Measurements from ENCODE around the gene TDRD1.

DNA sequence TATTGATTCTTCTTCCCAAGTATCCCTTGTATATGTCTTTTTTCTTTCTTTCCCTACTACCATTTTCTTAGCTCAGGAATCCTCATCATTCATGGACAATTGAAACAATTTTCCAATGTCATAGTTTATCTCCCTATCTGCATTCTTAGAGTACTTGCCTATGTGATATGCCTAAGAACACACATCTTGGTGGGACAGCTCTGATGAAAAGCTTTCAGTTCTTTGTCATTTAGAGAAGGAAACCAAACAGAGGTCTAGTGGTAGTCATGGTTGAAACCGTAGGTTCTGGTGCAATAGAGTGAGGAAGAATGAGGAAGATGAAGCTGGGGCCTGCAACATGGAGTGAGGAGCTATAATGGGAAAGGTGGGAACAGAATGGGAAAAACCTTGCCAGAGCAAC lies 28.2 kb downstream of the TDRD1 start:
- TF ChIP-seq PATZ1 (CRISPR knock-in tag; IDR thresholded peaks at IDR 0.05; ENCODE audit: borderline replicate concordance) (no peak), TOX (CRISPR knock-in tag; IDR thresholded peaks at IDR 0.05; ENCODE audit: borderline replicate concordance) (no peak), ARNTL (CRISPR knock-in tag; IDR thresholded peaks at IDR 0.05; ENCODE audit: borderline replicate concordance, low read depth) (no peak), ZNF8 (CRISPR knock-in tag; IDR thresholded peaks at IDR 0.05) (no peak), RARB (CRISPR knock-in tag; IDR thresholded peaks at IDR 0.05) (no peak), ZNF565 (CRISPR knock-in tag; conservative IDR thresholded peaks at IDR 0.05; ENCODE audit: low read depth) (no peak), TCF4 (CRISPR knock-in tag; IDR thresholded peaks at IDR 0.05; ENCODE audit: borderline replicate concordance) (no peak), SNAI2 (CRISPR knock-in tag; IDR thresholded peaks at IDR 0.05) (no peak)

All from SK-N-SH treated with all-trans-retinoic acid at 6 μM for 48 hours (cell line).